Stimulated activated CD8-positive, alpha-beta memory T cell treated with anti-CD3 and anti-CD28 coated beads, Interleukin-4, amount 100 ng/mL, for 1 hour (primary cell): ENCODE results near the gene CDK2.

Source experiments
- DNase-seq, 2 donors: peaks; one replicate each; pipeline ENCODE4 v3.0.0-alpha.2; 2020; ENCODE audit warnings: low read depth in 2 of 2, low spot score in 1 of 2

Gene CDK2

DNA sequence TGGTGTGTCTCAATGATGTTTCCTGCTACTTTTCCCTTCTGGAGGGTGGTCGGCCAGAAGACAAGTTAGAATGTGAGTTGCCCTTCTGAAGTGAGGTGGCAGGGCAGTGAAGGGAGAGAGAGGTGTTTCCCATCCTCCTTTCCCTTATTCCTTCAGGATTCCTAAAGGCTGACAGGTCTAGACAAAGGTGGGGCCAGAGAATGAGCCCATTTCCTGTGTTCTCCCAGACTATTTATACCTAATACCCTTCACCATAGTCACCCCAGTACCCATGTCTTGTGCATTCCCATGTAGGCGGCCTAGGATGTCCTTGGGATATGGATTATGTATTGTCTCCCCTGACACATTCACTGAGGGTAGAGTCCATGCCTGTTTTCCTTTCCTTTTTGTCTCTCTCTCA lies 28.6 kb upstream of the CDK2 start:
- no peak for DNase-seq

- no peak for DNase-seq
Observed at GRCh38 chr12:55938826-55939501, 27.7 kb upstream of the CDK2 start.

GRCh38 chr12:55940065-55940732 lies 26.4 kb upstream of the CDK2 start:
- peak; percentile 65 to 71 for DNase-seq

DNA sequence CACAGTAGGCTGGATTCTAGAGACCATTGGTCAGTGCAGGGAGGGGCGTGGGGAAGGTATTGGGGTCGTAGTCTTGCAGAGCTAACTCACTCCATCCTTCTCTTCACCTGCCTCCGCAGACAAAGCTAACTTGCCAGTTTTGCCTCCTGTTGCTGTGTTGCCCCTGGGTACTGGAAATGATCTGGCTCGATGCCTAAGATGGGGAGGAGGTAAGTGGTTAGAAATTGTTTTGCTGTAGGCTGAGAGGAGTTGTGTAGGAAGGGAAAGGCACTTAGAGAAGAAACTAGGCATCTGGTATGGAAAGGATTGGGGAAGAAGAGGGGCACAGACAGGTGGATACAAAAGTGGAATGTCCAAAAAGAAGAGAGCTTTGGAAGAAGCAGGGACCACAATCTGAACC lies 24.6 kb upstream of the CDK2 start:
- no peak for DNase-seq

GRCh38 chr12:55942577-55943136 lies 24.0 kb upstream of the CDK2 start:
- DNase-seq: no peak

- DNase-seq: no peak
Observed at GRCh38 chr12:55946553-55946952, 20.1 kb upstream of the CDK2 start.

GRCh38 chr12:55955344-55955743 lies 11.3 kb upstream of the CDK2 start:
- DNase-seq: no peak

- DNase-seq: no peak
Observed at GRCh38 chr12:55955800-55956508, 10.7 kb upstream of the CDK2 start.

DNA sequence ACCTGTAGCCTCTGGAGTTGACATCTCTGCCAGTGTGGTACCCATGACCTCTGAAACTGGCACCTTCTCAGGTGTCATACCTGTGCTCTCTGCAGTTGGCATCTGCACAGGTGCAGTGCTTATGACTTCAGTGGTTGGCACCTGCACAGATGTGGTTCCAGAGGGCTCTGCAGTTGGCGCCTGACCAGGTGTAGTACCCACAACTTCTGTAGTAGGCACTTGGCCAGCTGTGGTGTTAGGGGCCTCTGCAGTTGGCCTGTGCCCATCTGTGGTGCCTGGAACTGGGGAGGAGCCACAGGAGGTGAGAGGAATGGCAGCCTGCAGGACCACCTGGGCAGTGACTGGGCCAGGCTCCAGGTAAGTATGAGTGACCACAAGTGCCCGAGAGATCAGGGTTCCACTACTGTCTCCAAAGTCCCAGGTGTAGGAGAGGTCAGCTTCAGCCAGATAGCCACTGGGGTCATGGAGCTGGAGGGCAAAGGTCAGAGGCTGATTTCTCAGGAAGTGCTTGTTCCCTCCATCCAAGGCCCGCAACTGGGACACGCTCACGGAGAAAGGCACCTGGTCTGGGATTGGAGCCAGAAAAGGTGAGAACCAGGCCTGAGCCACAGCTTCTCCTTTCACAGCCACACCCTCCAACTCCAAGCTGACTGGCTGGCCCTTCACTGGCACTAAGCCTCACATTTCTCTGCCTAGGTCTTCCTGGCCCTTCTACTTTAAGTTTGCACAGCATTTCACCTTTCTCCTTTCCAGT lies 9.3 kb upstream of the CDK2 start:
- DNase-seq: no peak

DNA sequence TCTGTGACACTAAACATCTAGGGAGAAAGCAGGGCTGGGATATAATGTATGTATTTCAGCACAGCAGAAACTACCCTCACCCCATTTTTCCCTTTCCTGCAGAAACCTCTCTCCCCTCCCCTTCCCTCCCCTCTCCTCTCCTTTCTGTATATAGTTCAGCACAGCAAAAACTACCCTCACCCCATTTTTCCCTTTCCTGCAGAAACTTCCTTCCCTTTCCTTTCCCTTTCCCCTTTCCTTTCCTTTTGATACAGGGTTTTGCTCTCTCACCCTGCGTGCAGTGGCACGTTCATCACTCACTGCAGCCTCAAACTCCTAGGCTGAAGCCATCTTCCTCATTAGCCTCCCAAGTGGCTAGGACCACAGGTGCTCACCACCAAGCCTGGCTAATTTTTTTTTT lies 2.9 kb upstream of the CDK2 start:
- DNase-seq: no peak

GRCh38 chr12:55965240-55965639 lies 1.4 kb upstream of the CDK2 start:
- DNase-seq: no peak

DNA sequence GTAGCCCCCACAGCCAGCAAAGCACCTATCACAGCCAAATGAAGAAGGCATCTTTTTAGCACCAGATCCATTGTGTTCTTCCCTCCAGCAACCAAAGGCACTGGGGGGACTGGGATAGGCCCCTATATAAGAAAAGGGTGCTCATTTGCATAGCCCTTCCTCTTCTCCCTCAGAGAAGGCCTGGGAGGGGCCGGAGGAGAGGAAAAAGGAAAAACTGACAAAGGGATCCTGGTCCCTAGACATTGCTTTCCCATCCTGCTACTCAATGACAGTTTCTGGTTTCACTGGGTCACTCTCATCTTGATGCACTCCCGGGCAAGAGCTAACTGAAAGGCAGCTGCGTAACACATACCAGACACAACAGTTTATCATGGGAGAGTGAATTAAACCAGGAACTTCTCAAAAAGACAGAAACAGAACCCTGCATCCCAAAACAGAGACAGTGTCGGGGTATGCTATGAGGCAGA lies 656 bp upstream of the CDK2 start, which contains the start of gene PMEL:
Gene PMEL (minus strand): TSS at position 102 of the 467 bp plus-strand sequence. CDS start 31 bp downstream, at position 71.
- DNase-seq: no peak

DNA sequence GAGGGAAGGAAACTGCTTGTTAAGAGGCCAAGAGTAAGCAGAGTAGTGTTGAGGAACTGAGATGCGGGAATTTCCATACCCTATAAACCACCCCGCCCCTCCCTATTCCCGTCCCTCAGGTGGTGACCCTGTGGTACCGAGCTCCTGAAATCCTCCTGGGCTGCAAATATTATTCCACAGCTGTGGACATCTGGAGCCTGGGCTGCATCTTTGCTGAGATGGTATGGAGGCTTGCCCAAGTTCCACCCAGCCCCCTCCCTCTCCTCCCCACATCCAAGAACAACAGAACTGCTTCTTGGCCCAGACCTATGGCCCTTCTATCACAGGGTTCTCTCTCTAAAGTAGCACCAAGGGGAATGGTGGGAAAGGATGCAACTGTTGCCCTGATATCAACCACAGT lies 2.7 kb downstream of the CDK2 start:
- no peak for DNase-seq

GRCh38 chr12:55970775-55971174 lies 4.1 kb downstream of the CDK2 start:
- DNase-seq: no peak

DNA sequence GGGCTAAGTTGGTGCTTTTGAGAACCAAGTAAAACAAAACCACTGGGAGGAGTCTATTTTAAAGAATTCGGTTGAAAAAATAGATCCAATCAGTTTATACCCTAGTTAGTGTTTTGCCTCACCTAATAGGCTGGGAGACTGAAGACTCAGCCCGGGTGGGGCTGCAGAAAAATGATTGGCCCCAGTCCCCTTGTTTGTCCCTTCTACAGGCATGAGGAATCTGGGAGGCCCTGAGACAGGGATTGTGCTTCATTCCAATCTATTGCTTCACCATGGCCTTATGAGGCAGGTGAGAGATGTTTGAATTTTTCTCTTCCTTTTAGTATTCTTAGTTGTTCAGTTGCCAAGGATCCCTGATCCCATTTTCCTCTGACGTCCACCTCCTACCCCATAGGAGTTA lies 5.4 kb downstream of the CDK2 start:
- no peak for DNase-seq

DNA sequence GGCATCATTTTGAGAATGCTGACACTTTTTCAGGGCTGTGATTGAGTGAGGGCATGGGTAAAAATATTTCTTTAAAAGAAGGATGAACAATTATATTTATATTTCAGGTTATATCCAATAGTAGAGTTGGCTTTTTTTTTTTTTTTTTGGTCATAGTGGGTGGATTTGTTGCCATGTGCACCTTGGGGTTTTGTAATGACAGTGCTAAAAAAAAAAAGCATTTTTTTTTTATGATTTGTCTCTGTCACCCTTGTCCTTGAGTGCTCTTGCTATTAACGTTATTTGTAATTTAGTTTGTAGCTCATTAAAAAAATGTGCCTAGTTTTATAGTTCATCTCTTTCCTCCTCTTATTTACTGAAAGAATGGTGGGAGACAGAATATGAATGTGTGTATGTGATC lies 5.8 kb downstream of the CDK2 start:
- DNase-seq: no peak

DNA sequence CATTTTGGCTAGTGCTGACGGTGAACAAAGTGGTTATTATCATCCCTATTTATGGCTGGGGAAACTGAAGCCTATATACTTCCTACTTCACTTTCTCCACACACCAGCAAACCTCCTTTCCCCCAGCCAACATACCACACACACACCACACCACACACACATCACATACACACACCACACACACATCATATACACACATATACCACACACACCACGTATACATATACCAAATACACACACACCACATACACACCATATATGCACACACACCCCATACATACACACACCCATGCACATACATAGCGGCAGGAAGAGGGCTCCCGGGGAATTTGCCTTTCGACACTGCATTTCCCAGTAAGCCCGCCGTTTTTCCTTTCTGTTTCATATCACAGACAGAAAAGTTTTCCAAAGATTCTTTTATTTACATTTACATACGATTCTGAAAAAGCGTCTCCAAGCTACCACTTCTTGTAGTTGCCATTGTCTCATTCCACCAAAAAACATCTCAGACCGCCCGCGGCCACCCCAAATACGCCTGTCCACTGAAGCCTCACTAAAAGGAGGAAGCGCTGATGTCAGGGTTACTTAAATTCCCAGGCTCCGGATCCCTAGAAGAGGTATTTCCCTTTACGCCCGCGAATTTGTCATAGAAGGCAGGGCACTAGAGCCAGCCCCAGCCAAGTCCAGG lies 6.4 kb downstream of the CDK2 start:
- no peak for DNase-seq

DNA sequence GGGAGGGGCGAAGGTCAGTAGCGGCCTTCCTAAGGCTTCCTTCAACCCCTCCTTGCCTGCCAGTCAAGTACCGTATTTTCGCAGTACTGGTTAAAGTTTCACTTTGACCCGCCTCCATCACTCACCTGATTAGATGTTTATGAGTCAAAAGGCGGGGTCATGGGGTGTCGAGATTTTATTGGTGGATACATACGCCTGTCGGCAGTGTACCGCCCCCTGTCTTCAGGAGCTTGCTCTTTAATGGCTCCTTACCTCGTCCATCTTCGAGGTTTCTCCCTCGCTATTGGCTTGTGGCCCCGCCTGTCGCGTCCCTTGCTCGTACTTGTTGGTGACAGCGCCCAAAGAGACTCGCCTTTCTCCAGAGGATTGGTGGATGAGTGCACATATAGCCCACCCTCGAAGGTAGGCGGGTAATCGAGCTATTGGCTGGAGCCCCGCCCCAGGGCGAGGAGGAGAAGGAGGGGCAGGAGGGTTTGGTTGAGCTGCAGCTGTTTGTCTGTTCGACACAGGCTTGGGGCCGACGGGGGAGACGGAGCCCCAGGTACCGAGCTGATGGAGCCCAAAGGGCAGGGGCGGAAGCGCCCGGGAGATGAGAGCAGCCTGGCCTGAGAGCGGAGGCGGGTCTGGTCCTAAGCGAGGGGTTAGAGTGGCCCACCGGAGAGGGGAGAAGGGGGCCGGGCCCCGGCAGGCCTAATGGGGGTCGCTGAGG lies 7.1 kb downstream of the CDK2 start, which contains the start of gene RAB5B:
Gene RAB5B (plus strand): TSS at position 480 of the 709 bp plus-strand sequence. CDS start 12,883 bp downstream, outside the sequence.
- DNase-seq: peak; percentile 87 to 96

- DNase-seq: no peak
Observed at GRCh38 chr12:55974308-55974730, 7.7 kb downstream of the CDK2 start.

DNA sequence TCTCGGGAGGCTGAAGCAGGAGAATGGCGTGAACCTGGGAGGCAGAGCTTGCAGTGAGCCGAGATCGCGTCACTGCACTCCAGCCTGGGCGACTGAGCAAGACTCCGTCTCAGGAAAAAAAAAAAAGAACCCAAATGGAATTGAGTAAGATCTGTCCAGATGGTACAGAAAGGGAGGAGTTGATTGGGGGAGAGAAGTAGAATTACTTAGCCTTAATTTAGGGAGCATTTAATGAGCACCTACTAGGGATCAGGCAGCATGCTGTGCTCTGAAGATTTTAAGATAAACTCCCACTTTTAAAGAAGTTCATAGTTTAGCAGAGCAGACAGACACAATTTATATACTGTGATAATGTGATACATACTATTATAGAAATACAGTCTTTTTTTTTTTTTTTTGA lies 11.8 kb downstream of the CDK2 start:
- no peak for DNase-seq
